GM12874 (cell line): Measurements from ENCODE around the gene DNAH6.

Source experiments
- TF ChIP-seq, protein P1 (sequence below): IDR thresholded peaks from 2 replicates; pipeline ENCODE4 v1.5.1; 2011; ENCODE audit warnings: low read depth, mild to moderate bottlenecking, control low read depth, low read length, moderate library complexity; ENCODE audit not compliant: insufficient read depth

Gene DNAH6

DNA sequence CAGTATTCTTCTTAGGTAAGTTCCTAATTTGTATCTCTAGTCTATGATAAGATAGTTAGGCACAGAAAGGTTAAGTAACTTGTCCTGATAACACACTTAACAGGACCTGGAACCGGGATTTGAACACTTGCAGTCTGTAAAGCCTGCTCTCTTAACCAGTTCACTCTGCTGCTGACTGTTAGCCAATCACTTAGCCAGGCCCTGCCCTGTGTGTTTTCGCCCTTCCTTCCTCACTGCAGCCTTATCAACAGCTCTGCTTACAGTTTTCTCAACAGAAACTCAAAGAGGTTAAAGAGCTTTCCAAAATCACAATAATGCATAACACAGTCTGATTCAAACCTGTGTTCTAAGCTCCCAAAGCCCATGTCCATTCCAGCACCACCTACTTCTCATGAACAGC is 212.9 kb downstream of the DNAH6 start:
- TF ChIP-seq, protein P1, sequence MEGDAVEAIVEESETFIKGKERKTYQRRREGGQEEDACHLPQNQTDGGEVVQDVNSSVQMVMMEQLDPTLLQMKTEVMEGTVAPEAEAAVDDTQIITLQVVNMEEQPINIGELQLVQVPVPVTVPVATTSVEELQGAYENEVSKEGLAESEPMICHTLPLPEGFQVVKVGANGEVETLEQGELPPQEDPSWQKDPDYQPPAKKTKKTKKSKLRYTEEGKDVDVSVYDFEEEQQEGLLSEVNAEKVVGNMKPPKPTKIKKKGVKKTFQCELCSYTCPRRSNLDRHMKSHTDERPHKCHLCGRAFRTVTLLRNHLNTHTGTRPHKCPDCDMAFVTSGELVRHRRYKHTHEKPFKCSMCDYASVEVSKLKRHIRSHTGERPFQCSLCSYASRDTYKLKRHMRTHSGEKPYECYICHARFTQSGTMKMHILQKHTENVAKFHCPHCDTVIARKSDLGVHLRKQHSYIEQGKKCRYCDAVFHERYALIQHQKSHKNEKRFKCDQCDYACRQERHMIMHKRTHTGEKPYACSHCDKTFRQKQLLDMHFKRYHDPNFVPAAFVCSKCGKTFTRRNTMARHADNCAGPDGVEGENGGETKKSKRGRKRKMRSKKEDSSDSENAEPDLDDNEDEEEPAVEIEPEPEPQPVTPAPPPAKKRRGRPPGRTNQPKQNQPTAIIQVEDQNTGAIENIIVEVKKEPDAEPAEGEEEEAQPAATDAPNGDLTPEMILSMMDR = no peak

DNA sequence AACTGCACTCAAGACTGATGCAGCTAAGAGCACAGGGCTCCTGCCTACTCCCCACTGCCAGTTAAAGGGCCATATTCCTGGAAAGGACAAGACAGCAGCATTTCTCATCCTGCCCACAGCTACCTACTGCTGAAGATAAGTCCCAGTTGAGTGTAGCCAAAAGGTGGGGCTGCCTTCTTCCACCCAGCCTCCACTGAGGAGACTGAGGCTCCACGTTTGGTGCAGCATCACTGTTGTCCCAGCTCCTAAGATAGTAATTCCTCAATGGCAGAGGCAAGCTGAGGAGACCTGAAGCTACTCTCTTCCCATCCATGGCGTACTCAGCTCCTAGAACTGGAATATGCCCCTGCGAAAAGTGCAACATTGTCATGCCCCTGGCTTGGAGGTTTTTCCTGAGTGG is 214.9 kb downstream of the DNAH6 start:
- TF ChIP-seq, protein P1 = no peak

DNA sequence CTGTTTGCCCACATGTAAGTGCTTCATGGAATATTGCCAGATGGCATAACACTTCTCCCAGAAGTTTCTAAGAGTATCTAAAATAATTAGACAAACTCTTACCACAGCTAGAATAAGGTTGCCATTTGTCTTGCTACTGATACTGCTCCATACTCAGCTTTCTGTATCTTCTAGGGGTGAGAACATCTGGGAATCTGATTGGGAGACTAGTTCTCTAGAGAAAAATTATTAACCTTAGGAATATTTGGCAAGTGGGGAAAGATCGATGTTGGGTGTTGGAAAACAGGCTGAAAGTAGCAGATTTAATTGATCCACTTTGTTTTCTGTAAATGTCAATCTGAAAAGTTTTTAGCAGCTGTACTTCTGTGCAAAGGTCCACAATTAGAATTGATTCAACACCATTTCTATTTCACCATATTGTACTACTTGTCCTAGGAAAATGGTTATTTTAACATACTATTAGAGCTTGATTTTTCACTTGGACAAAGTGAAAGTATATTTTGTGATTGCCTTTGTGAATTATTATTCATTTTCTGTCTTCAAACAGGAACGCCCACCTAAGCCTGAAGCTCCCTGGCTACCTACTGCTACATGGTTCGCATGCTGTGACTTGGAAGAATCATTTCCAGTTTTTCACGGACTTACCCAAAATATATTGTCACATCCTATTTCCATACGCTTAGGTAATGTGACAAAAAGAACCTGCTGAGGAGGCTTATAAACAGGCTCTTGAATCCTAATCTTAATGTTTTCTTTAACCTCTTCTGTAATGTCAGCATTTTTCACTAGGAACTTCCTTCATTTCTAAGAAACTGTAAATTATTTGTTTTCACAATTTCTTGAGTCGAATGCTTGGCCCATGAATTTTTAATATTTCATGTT is 216.8 kb downstream of the DNAH6 start:
- TF ChIP-seq, protein P1 = no peak

DNA sequence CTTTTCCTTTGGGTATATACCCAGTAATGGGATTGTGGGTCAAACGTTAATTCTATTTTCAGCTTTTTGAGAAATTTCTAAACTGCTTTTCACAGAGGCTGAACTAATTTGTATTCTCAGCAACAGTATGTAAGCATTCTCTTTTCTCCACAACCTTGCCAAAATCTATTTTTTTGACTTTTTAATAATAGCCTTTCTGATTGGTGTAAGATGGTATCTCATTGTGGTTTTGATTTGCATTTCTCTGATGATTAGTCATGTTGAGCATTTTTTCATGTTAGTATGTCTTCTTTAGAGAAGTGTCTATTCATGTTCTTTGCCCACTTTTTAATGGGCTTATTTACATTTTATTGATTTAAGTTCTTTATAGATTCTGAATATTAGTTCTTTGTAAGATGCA is 219.1 kb downstream of the DNAH6 start:
- TF ChIP-seq, protein P1 = no peak

DNA sequence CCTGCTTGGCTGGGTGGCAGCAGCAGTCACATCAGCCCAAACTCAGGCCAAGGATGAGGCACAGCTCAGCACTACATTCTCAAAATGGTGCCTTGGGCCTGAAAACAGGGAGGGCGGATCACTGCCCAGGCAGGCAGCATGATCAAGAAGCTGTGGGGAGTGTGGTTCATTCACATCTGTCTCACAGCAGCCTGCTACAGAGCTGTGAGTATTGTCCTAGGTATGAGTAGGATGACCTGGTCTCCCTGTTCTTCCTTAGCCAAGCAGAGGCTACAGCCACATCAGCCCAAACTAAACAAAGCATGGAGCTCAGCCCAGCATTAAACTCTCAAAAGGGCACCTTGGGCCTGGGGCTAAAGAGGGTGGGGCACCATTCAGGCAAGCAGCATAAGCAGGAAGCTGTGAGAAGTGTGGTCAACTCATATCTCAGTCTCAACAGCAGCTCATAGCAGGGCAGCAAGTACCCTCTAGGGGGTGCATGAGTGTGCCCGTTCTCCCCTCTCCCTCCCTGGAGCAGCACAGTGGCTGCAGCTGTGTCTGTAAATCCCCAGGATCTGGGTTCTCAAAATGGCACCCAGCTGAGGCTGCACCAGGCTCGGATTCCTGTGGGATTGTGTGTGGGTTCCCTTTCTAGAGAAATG is 225.0 kb downstream of the DNAH6 start:
- TF ChIP-seq, protein P1 = peak; percentile 79

DNA sequence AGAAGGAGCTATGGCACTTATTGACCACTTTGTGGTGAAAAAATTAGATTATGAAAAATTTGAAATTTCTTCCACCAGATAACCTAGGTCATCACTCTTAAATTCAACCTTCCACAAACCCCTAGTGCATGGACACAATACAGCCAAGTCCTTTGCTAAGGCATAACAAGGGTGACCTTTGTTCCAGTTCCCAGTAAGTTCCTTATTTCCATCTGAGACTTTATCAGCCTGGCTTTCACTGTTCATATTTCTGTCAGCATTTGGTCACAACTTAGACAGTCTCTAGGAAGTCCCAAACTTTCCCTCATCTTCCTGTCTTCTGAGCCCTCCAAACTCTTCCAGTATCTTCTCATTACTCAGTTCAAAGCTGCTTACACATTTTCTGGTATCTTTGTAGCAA is 232.0 kb downstream of the DNAH6 start:
- TF ChIP-seq, protein P1 = no peak

DNA sequence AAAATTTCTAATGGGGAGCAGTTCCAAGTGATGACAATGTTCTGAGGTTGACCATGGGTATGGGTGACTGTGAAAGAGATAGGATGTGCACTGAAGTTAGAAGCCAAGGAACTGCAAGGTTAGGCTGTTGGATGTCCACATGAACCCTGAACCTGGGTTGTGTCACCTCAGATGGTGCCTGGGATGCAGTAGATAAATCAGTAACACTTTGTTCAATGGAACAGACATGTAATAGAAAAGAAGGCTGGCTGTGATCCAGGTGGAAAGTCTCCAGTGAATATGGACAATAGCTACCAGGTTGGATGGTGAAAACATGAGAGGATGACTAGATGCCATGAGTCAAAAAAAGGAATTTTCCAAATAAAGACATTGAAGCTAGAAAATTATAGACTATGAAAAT is 233.1 kb downstream of the DNAH6 start:
- TF ChIP-seq, protein P1 = no peak
